Subcutaneous abdominal adipose tissue (tissue), 5 donors: Measurements from ENCODE around the gene RBM33.

Experiments
- H3K27ac ChIP-seq: one replicate; pipeline ENCODE4 v1.7.0; 2013; ENCODE audit warnings: low read depth, mild to moderate bottlenecking, inconsistent platforms, low read length, moderate library complexity
- H3K27me3 ChIP-seq, 5 donors: one replicate each; pipeline ENCODE4 v1.7.0; 2013; ENCODE audit warnings: low read length in 5 of 5, inconsistent platforms in 1 of 5; ENCODE audit not compliant: control insufficient read depth in 5 of 5, insufficient read depth in 4 of 5
- H3K36me3 ChIP-seq, 5 donors: one replicate each; pipeline ENCODE4 v1.7.0; 2013; ENCODE audit warnings: low read length in 5 of 5; ENCODE audit not compliant: control insufficient read depth in 5 of 5, insufficient read depth in 5 of 5
- H3K4me1 ChIP-seq, 5 donors: one replicate each; pipeline ENCODE4 v1.7.0; 2013; ENCODE audit warnings: low read length in 5 of 5, mild to moderate bottlenecking in 3 of 5, moderate library complexity in 1 of 5; ENCODE audit not compliant: control insufficient read depth in 5 of 5, insufficient read depth in 5 of 5
- H3K4me3 ChIP-seq, 5 donors: one replicate each; pipeline ENCODE4 v1.7.0; 2013; ENCODE audit warnings: low read length in 5 of 5, low read depth in 1 of 5
- H3K9ac ChIP-seq, 5 donors: one replicate each; pipeline ENCODE4 v1.7.0; 2013; ENCODE audit warnings: low read length in 5 of 5, mild to moderate bottlenecking in 4 of 5, moderate library complexity in 3 of 5
- H3K9me3 ChIP-seq, 5 donors: one replicate each; pipeline ENCODE4 v1.7.0; 2013; ENCODE audit warnings: low read length in 5 of 5; ENCODE audit not compliant: control insufficient read depth in 5 of 5
- donor health status: healthy.
- donor health status: healthy.
- donor health status: healthy.
- donor health status: healthy.
- donor health status: healthy.

The RBM33 gene

GRCh38 chr7:155727616-155728015 lies 83.2 kb downstream of the RBM33 start:
- H3K27ac ChIP-seq: no peak overlapping the region
- H3K27me3 ChIP-seq: no peaks in the 10 kb centered on the region
- H3K36me3 ChIP-seq: peaks cover 12 to 42% (median 23%) of the 10 kb centered on the region in 5 donors
- no peak overlapping the region for H3K9ac ChIP-seq
- H3K9me3 ChIP-seq: no peaks in the 10 kb centered on the region
- H3K4me1 ChIP-seq: peaks cover 0 to 4% (median 0%) of the 10 kb centered on the region in 5 donors
- no peak overlapping the region for H3K4me3 ChIP-seq

- H3K36me3 ChIP-seq: peaks cover 10 to 41% (median 22%) of the 10 kb centered on the region in 5 donors
- H3K27me3 ChIP-seq: no peaks in the 10 kb centered on the region
- no peaks in the 10 kb centered on the region for H3K9me3 ChIP-seq
- H3K4me1 ChIP-seq: peaks cover 0 to 4% (median 0%) of the 10 kb centered on the region in 5 donors
- no peak overlapping the region for H3K9ac ChIP-seq
- H3K27ac ChIP-seq: no peak overlapping the region
- H3K4me3 ChIP-seq: no peak overlapping the region
These were observed 83.7 kb downstream of the RBM33 start for GRCh38 chr7:155728116-155728515.

GRCh38 chr7:155729847-155730246 lies 85.4 kb downstream of the RBM33 start:
- no peaks in the 10 kb centered on the region for H3K9me3 ChIP-seq
- H3K4me1 ChIP-seq: peaks cover 0 to 4% (median 0%) of the 10 kb centered on the region in 5 donors
- H3K4me3 ChIP-seq: no peak overlapping the region
- peaks cover 6 to 40% (median 21%) of the 10 kb centered on the region in 5 donors for H3K36me3 ChIP-seq
- H3K27me3 ChIP-seq: no peaks in the 10 kb centered on the region
- H3K9ac ChIP-seq: no peak overlapping the region
- no peak overlapping the region for H3K27ac ChIP-seq

DNA sequence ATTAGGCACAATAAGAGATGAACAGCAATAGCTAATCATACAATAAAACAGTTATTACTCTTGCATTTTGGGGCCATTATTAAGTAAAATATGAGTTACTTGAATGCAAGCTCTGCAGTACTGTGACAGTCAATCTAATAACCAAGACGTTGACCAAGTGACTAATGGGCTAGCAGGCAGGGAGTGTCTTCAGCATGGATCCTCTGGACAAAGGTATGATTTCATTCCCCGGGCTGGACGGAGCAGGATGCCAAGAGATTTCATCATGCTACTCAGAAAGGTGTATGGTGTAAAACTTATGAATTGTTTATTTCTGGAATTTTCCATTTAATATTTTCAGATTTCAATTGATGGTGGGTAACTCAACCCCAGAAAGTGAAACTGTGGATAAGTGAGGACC lies 86.9 kb downstream of the RBM33 start:
- H3K4me3 ChIP-seq: no peak overlapping the region
- H3K36me3 ChIP-seq: peaks cover 6 to 47% (median 21%) of the 10 kb centered on the region in 5 donors
- H3K27me3 ChIP-seq: no peaks in the 10 kb centered on the region
- H3K9ac ChIP-seq: no peak overlapping the region
- no peaks in the 10 kb centered on the region for H3K4me1 ChIP-seq
- H3K9me3 ChIP-seq: no peaks in the 10 kb centered on the region
- H3K27ac ChIP-seq: no peak overlapping the region

DNA sequence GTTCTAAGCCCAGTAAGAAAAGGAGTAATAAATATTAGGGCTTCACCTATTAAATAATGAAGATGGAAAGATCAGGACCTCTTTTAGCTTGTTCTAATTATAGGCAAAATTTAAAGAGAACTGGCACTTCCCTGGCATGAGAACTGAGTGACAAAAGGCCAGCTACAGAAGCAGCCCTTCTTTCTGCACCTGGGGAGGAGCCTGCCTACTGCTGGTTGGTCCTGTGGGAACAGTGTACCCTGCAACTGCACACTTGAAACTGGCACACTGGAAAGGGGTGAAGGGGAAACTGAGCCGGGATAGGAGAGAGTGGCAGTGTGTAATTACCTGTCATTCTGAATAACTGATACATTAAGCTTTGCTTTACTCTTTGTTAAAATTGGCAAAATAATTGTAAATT lies 87.4 kb downstream of the RBM33 start:
- no peak overlapping the region for H3K4me3 ChIP-seq
- H3K27me3 ChIP-seq: no peaks in the 10 kb centered on the region
- H3K9me3 ChIP-seq: no peaks in the 10 kb centered on the region
- H3K36me3 ChIP-seq: peaks cover 6 to 47% (median 21%) of the 10 kb centered on the region in 5 donors
- no peaks in the 10 kb centered on the region for H3K4me1 ChIP-seq
- no peak overlapping the region for H3K27ac ChIP-seq
- no peak overlapping the region for H3K9ac ChIP-seq

DNA sequence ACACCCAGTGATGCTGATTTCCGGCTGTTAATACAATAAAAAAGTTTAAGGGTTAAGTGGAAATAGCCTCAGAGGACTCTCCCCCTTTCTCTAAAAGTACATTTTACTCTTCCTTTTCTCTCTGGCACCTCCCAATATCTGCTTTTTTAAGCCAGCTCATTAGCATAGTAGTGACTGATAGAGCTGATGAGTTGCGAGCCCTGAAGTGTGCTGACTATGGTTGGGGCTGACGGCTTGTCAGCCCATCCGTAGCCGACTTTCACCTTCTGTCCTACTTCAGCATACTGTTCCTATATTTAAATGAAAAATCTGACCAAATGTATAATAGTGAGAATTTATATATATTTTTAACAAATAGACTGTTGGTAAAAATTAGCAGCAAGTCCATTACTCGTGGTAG lies 87.8 kb downstream of the RBM33 start:
- no peaks in the 10 kb centered on the region for H3K27me3 ChIP-seq
- H3K36me3 ChIP-seq: peaks cover 6 to 49% (median 23%) of the 10 kb centered on the region in 5 donors
- no peak overlapping the region for H3K9ac ChIP-seq
- no peak overlapping the region for H3K27ac ChIP-seq
- H3K9me3 ChIP-seq: no peaks in the 10 kb centered on the region
- H3K4me1 ChIP-seq: no peaks in the 10 kb centered on the region
- no peak overlapping the region for H3K4me3 ChIP-seq

DNA sequence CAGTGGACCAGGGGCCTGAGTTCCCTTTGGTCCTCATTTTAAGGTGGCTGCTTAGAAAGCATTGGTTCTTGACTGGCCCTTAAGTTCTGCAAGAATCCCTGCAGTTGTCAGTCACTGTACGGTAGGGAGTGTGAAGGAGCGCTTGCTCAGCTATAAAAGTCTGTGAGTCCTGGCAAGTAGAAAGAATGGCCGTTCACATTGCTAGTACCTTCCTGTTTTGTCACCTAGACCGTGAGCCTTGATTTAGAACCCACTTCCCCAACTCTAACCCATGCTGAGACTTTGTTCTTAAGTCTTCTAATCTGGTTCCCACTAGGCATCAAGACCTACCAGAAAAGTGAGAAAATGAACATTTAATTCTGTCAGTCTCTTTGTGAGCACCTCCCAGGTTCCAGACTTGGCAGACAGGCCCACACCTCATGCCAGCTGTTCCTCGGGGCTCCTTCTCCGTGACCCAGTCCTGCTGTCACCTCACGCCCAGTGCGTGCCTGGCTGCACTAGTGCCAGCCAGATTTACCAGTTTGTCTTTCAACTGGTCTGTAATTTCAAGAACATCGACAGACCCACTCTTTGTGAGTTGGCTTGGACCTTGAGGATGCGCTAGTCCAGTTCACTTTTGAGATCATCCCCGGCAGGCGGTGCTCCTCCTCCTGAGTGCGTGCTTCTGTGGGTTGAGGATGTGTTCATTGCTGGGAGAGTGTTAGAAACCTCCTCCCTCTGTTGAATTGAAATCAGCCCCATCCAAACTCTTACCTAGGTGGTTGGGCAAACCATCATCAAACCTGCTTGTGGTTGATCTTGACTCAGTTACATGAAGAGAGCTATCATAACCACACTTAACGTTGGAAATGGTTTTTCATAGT lies 89.4 kb downstream of the RBM33 start:
- H3K36me3 ChIP-seq: peaks cover 4 to 54% (median 27%) of the 10 kb centered on the region in 5 donors
- no peak overlapping the region for H3K4me3 ChIP-seq
- no peak overlapping the region for H3K9ac ChIP-seq
- H3K27me3 ChIP-seq: no peaks in the 10 kb centered on the region
- no peaks in the 10 kb centered on the region for H3K4me1 ChIP-seq
- no peaks in the 10 kb centered on the region for H3K9me3 ChIP-seq
- H3K27ac ChIP-seq: no peak overlapping the region

DNA sequence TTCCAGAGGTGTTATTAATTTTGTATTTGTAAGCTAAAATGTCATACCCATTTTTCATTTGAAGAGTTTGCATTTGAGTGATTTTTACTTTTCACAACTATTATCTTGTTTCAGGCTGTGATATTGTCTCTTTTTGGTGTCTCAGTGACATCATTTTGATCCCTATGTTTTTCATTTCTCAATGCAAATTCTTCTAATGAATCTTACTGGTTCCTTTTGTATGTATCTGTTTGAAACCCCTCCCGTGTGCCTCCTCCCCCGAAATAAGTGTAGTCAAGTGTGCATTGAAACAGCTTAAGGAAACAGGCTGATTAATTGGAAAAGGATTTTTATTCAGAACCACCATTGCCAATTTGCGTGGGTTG lies 90.0 kb downstream of the RBM33 start:
- Histone ChIP-seq H3K27ac (no peak overlapping the region), H3K4me1 (no peaks in the 10 kb centered on the region), H3K27me3 (no peaks in the 10 kb centered on the region), H3K9ac (no peak overlapping the region), H3K9me3 (no peaks in the 10 kb centered on the region), H3K36me3 (peaks cover 7 to 55% (median 33%) of the 10 kb centered on the region in 5 donors), H3K4me3 (no peak overlapping the region)

GRCh38 chr7:155735442-155736115 lies 91.1 kb downstream of the RBM33 start:
- H3K27me3 ChIP-seq: no peaks in the 10 kb centered on the region
- no peaks in the 10 kb centered on the region for H3K9me3 ChIP-seq
- H3K36me3 ChIP-seq: peaks cover 15 to 54% (median 37%) of the 10 kb centered on the region in 5 donors
- H3K4me3 ChIP-seq: no peak overlapping the region
- no peaks in the 10 kb centered on the region for H3K4me1 ChIP-seq
- H3K9ac ChIP-seq: no peak overlapping the region
- no peak overlapping the region for H3K27ac ChIP-seq

GRCh38 chr7:155737590-155737989 lies 93.1 kb downstream of the RBM33 start:
- Histone ChIP-seq H3K36me3 (peaks cover 28 to 67% (median 55%) of the 10 kb centered on the region in 5 donors), H3K4me1 (no peaks in the 10 kb centered on the region), H3K27me3 (no peaks in the 10 kb centered on the region), H3K9me3 (no peaks in the 10 kb centered on the region), H3K4me3 (no peak overlapping the region), H3K9ac (no peak overlapping the region), H3K27ac (no peak overlapping the region)
